Common myeloid progenitor, CD34-positive (primary cell): Measurements from ENCODE around the gene CXCL5.

Experiments used
- CTCF ChIA-PET: fragments of 350-600 bp; sonication (Branson Sonifier 250); formaldehyde crosslinking; loops from one replicate; lab custom pipeline; 2021; ENCODE audit warnings: antibody characterized with exemption; lab: Charles Lee
- POLR2A ChIA-PET: fragments of 350-600 bp; sonication (Branson Sonifier 250); formaldehyde crosslinking; loops from one replicate; lab custom pipeline; 2021; ENCODE audit warnings: antibody characterized with exemption; lab: Charles Lee
- DNase-seq, 3 donors: peaks; one replicate each; pipeline versions ENCODE4 v3.0.0 to v3.0.0-alpha.2; 2013
- H3K27ac ChIP-seq, 2 experiments: 1 replicate in 1 of 2; 2 replicates in 1 of 2; pipeline ENCODE4 v1.7.0; 2013; ENCODE audit warnings: inconsistent platforms in 2 of 2, low read length in 2 of 2, mild to moderate bottlenecking in 2 of 2, low read depth in 1 of 2, moderate library complexity in 1 of 2; ENCODE audit not compliant: severe bottlenecking in 2 of 2, insufficient read depth in 1 of 2, poor library complexity in 1 of 2
- H3K27me3 ChIP-seq, 5 experiments: replicated peaks in 2 of 5; 1 replicate in 3 of 5; 2 replicates in 2 of 5; pipeline versions ENCODE4 v1.6.1 to v1.7.0; 2013; ENCODE audit warnings: low read length in 4 of 5, mild to moderate bottlenecking in 2 of 5, moderate library complexity in 2 of 5, inconsistent platforms in 1 of 5; ENCODE audit not compliant: insufficient read depth in 5 of 5, control insufficient read depth in 4 of 5
- H3K36me3 ChIP-seq, 4 experiments: 1 replicate in 2 of 4; 2 replicates in 2 of 4; pipeline versions ENCODE4 v1.6.1 to v1.7.0; 2013; ENCODE audit warnings: low read length in 3 of 4, control low read depth in 1 of 4, mild to moderate bottlenecking in 1 of 4; ENCODE audit not compliant: control insufficient read depth in 4 of 4, insufficient read depth in 4 of 4
- H3K4me1 ChIP-seq, 4 experiments: 1 replicate in 3 of 4; 2 replicates in 1 of 4; pipeline versions ENCODE4 v1.6.1 to v1.7.1; 2013; ENCODE audit warnings: low read length in 3 of 4, mild to moderate bottlenecking in 3 of 4, control low read depth in 1 of 4, inconsistent platforms in 1 of 4, moderate library complexity in 1 of 4; ENCODE audit not compliant: control insufficient read depth in 4 of 4, insufficient read depth in 4 of 4; ENCODE audit errors: control extremely low read depth in 1 of 4
- H3K4me3 ChIP-seq, 7 experiments: 1 replicate in 4 of 7; 2 replicates in 3 of 7; pipeline versions ENCODE4 v1.5.1 to v1.7.0; 2013; ENCODE audit warnings: mild to moderate bottlenecking in 7 of 7, low read length in 6 of 7, moderate library complexity in 6 of 7, inconsistent platforms in 2 of 7, low read depth in 2 of 7, control low read depth in 1 of 7; ENCODE audit not compliant: insufficient read depth in 4 of 7, control insufficient read depth in 1 of 7; ENCODE audit errors: extremely low read depth in 1 of 7
- H3K9me3 ChIP-seq, 5 experiments: 1 replicate in 4 of 5; 2 replicates in 1 of 5; pipeline versions ENCODE4 v1.6.1 to v1.7.1; 2013; ENCODE audit warnings: low read length in 4 of 5, mild to moderate bottlenecking in 2 of 5, inconsistent platforms in 1 of 5, low read depth in 1 of 5, moderate library complexity in 1 of 5; ENCODE audit not compliant: control insufficient read depth in 4 of 5, insufficient read depth in 2 of 5; ENCODE audit errors: control extremely low read depth in 1 of 5
- WGBS: methylation state at CpG from one replicate; pipeline ENCODE4 v1.1.5; 2013; ENCODE audit not compliant: insufficient coverage; 5-methylcytosine and 5-hydroxymethylcytosine counted together

Gene CXCL5

GRCh38 chr4:74018116-74018515, 19.6 kb upstream of the CXCL5 start:
- CTCF ChIA-PET, result interaction anchor here (0.8 to 1.4 kb wide), 8 partner anchors 11 to 288 kb away, joined by 3 to 6 read pairs (median 3); partner anchors contain the start of gene CXCL3
- H3K4me1 ChIP-seq, result peaks cover 10 to 30% (median 12%) of the 10 kb centered on the region in 4 experiments
- H3K27ac ChIP-seq, result no peak overlapping the region
- DNase-seq, result no peak
- no peak overlapping the region for H3K4me3 ChIP-seq
- H3K9me3 ChIP-seq, result no peaks in the 10 kb centered on the region
- H3K27me3 ChIP-seq, result no peaks in the 10 kb centered on the region
- POLR2A ChIA-PET, result interaction anchor here (0.6 kb wide), 1 partner anchor 81 kb away, joined by 4 read pairs; the partner anchor contains the start of gene CXCL2
- H3K36me3 ChIP-seq, result no peaks in the 10 kb centered on the region

- Histone ChIP-seq H3K4me3 (no peak overlapping the region), H3K36me3 (no peaks in the 10 kb centered on the region), H3K9me3 (no peaks in the 10 kb centered on the region), H3K27me3 (no peaks in the 10 kb centered on the region), H3K4me1 (peaks cover 10 to 30% (median 12%) of the 10 kb centered on the region in 4 experiments), H3K27ac (peak overlapping the region in 1 of 2 experiments; percentile 44)
- no CpG with 5 or more reads among the region's 1 CpG for WGBS
- ChIA-PET POLR2A (no interaction called here), CTCF (interaction anchor here (0.7 to 2.6 kb wide), 4 partner anchors 9 to 82 kb away, joined by 3 to 9 read pairs (median 4); partner anchors contain the start of genes CXCL2 and PF4)
- peak; percentile 41 to 95 (median 86) for DNase-seq
Observed at GRCh38 chr4:74016068-74016467, 17.6 kb upstream of the CXCL5 start.

- CTCF ChIA-PET, result interaction anchor here (1.2 to 2.6 kb wide), 4 partner anchors 9 to 34 kb away, joined by 4 to 9 read pairs (median 4); partner anchors contain the start of genes CXCL3 and PF4
- Histone ChIP-seq H3K27me3 (no peaks in the 10 kb centered on the region), H3K27ac (peak overlapping the region in 1 of 2 experiments; percentile 44), H3K36me3 (no peaks in the 10 kb centered on the region), H3K4me3 (no peak overlapping the region), H3K9me3 (no peaks in the 10 kb centered on the region), H3K4me1 (peaks cover 10 to 30% (median 12%) of the 10 kb centered on the region in 4 experiments)
- 100% methylated on average over 3 of the region's 3 CpGs for whole genome bisulfite sequencing
- no peak for DNase-seq
- POLR2A ChIA-PET, result interaction anchor here (0.6 kb wide), 1 partner anchor 10 kb away, joined by 4 read pairs; no protein-coding TSS in a partner anchor
Observed at GRCh38 chr4:74015126-74015780, 16.8 kb upstream of the CXCL5 start.

GRCh38 chr4:74014332-74014731, 15.9 kb upstream of the CXCL5 start:
- no peaks in the 10 kb centered on the region for H3K36me3 ChIP-seq
- no peaks in the 10 kb centered on the region for H3K27me3 ChIP-seq
- H3K27ac ChIP-seq, result no peak overlapping the region
- POLR2A ChIA-PET, result no interaction called here
- DNase-seq, result peak in 1 of 3 donors; percentile 52
- H3K4me1 ChIP-seq, result peaks cover 10 to 30% (median 12%) of the 10 kb centered on the region in 4 experiments
- no peaks in the 10 kb centered on the region for H3K9me3 ChIP-seq
- CTCF ChIA-PET, result interaction anchor here (1.2 to 2.6 kb wide), 5 partner anchors 9 to 34 kb away, joined by 3 to 9 read pairs (median 4); partner anchors contain the start of genes CXCL3 and PF4
- WGBS, result no CpG with 5 or more reads among the region's 1 CpG
- no peak overlapping the region for H3K4me3 ChIP-seq

- Histone ChIP-seq H3K36me3 (no peaks in the 10 kb centered on the region), H3K4me3 (no peak overlapping the region), H3K27ac (no peak overlapping the region), H3K27me3 (no peaks in the 10 kb centered on the region), H3K4me1 (peaks cover 5 to 25% (median 10%) of the 10 kb centered on the region in 4 experiments), H3K9me3 (no peaks in the 10 kb centered on the region)
- ChIA-PET CTCF (interaction anchor here (1.2 to 1.5 kb wide), 2 partner anchors 13 to 14 kb away, joined by 3 read pairs; partner anchors contain the start of gene CXCL5), POLR2A (no interaction called here)
- WGBS, result 90% methylated on average over 2 of the region's 2 CpGs
- DNase-seq, result peak in 1 of 3 donors; percentile 40
Observed at GRCh38 chr4:74013264-74013663, 14.8 kb upstream of the CXCL5 start.

GRCh38 chr4:74012130-74012529, 13.7 kb upstream of the CXCL5 start:
- no peak overlapping the region for H3K27ac ChIP-seq
- WGBS, result no CpG with 5 or more reads among the region's 4 CpGs

GRCh38 chr4:74009307-74009706, 10.8 kb upstream of the CXCL5 start:
- POLR2A ChIA-PET, result no interaction called here
- Histone ChIP-seq H3K27ac (no peak overlapping the region), H3K4me3 (no peak overlapping the region), H3K4me1 (peaks cover 0 to 11% (median 0%) of the 10 kb centered on the region in 4 experiments), H3K9me3 (no peaks in the 10 kb centered on the region), H3K36me3 (no peaks in the 10 kb centered on the region), H3K27me3 (no peaks in the 10 kb centered on the region)
- CTCF ChIA-PET, result interaction anchor here (1.2 kb wide), 1 partner anchor 30 kb away, joined by 5 read pairs; the partner anchor contains the start of gene CXCL3
- DNase-seq, result no peak
- 100% methylated on average over 1 of the region's 3 CpGs for WGBS

More at GRCh38 chr4:74012130-74012529, 13.7 kb upstream of the CXCL5 start:
- H3K4me3 ChIP-seq, result no peak overlapping the region
- peaks cover 5 to 24% (median 10%) of the 10 kb centered on the region in 4 experiments for H3K4me1 ChIP-seq
- no peaks in the 10 kb centered on the region for H3K36me3 ChIP-seq
- H3K27me3 ChIP-seq, result no peaks in the 10 kb centered on the region
- CTCF ChIA-PET, result interaction anchor here (1.0 to 1.2 kb wide), 2 partner anchors 9 to 13 kb away, joined by 3 read pairs; partner anchors contain the start of gene CXCL5
- H3K9me3 ChIP-seq, result no peaks in the 10 kb centered on the region
- POLR2A ChIA-PET, result no interaction called here
- no peak for DNase-seq
